GM19099 (cell line): ENCODE measurements around the gene DOCK1.

Experiments
- POLR2A ChIP-seq: IDR thresholded peaks from 3 replicates; pipeline ENCODE4 v1.6.1; 2011; ENCODE audit warnings: low read depth; ENCODE audit not compliant: insufficient read length; ENCODE audit errors: extremely low read depth

Gene DOCK1

DNA sequence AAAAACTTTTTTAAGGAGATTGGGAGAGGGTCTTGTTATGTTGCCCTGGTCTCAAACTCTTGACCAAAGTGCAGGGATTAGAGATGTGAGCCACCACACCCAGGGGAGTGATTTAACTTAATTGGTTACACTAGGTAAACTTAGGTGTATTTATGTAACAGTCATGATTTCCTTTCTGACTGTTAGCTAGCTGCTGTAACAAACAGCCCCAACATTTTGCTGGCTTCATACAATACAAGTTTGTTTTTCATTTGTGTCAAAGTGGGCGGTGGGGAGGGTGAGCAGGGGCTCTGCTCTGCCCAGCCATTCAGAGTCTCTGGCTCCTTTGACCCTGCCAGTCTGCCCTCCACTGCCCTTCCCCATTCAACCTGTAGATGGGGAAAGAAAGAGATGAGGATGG, 9.3 kb downstream of the DOCK1 start:
- no peak for TF ChIP-seq POLR2A

GRCh38 chr10:126917375-126917774, 12.1 kb downstream of the DOCK1 start:
- no peak for TF ChIP-seq POLR2A

GRCh38 chr10:126917975-126918908, 13.0 kb downstream of the DOCK1 start:
- no peak for TF ChIP-seq POLR2A

- TF ChIP-seq POLR2A = no peak
Measured at GRCh38 chr10:126919426-126919825, 14.2 kb downstream of the DOCK1 start.

DNA sequence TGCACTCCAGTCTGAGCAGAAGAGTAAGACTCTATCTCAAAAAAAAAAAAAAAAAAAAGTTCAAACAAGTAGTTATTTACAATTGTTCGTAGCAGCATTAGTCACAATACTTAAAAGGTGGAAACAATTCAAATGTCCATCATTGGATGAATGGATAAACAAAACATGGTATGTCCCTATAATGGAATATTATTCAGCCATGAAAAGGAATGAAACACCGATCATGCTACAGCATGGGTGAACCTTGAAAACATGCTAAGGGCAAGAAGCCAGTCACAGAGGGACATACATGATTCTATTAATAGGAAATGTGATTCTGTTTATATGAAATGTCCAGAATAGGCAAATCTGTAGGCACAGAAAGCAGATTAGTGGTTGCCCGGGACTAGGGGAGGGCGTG, 15.9 kb downstream of the DOCK1 start:
- TF ChIP-seq POLR2A = no peak

DNA sequence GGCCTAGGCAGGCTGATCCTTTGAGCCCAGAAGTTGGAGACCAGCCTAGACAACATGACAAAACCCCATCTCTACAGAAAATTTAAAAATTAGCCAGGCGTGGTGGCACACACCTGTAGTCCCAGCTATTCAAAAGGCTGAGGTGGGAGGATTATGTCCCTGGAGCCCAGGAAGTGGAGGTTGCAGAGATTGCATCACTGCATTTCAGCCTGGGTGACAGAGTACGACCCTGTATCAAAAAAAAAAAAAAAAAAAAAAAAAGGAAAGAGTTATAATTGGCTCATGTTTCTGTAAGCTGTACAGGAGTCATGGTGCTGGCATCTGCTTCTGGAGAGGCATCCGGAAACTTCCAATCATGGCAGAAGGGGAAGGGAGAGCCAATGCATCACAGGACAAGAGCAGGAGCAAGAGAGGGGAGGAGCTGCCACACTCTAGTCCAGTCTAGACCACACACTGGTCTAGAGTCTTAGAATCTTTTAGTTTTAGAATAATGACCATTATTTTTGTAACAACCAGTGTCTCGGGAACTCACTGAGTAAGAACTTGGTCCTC, 16.8 kb downstream of the DOCK1 start:
- no peak for TF ChIP-seq POLR2A

- no peak for TF ChIP-seq POLR2A
Measured at GRCh38 chr10:126924180-126924914, 19.1 kb downstream of the DOCK1 start.

- TF ChIP-seq POLR2A = no peak
Measured at GRCh38 chr10:126924915-126925300, 19.7 kb downstream of the DOCK1 start.

GRCh38 chr10:126926568-126926967, 21.3 kb downstream of the DOCK1 start:
- TF ChIP-seq POLR2A = no peak

DNA sequence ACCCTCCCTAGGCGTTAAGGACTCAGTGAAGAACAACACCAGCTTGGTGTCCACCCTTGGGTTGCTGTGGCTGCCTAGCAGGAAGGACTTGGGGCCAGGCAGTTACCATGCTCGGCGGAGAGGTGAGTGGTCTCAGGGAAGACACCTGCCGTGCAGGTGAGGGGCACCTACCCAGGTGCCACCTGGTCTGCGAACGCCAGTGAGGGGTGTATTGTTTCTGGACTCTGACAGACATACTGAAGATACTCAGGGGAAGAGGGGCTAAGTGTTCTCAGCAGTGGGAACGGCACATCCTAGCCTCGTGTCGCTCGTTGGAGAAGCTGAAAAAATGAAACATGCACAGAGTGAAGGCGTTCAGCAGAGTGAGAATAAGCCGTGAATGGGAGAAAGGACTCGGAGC, 22.6 kb downstream of the DOCK1 start:
- no peak for TF ChIP-seq POLR2A

DNA sequence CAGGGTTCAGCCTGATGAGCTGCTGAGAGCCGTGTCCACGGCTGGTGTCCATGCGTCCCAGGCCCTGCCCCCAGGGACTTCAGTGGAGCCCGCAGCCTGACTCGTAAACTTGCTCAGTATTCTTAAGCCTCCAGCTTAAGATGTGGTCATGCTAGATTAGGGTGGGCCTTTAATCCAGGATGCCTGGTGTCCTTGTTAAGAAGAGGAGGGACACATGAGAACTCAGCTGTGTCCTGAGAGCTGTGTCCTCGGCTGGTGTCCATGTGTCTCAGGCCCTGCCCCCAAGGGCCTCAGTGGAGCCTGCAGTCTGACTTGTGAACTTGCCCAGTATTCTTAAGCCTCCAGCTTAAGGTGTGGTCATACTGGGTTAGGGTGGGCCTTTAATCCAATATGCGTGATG, 23.0 kb downstream of the DOCK1 start:
- no peak for TF ChIP-seq POLR2A

DNA sequence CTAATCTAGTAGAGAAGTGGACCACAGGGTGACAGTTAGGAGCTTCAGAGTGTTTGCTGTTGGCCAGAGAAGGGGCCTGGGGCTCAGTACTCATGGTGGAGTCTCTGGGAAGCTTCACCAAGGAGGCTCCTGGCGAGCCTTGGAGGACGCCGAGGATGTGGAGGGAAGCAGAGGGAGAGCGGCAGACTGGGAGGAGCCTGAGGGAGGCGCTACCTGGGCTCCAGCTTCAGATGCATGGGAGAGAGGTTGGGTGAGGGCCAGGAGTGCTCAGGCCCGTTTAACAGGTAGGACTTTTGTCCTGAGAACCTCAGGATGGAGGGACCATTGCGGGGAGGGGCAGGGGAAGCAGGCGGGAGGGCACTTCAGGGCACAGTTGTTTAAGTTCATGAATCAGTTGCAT, 24.2 kb downstream of the DOCK1 start:
- TF ChIP-seq POLR2A = no peak

GRCh38 chr10:126930131-126930882, 25.1 kb downstream of the DOCK1 start:
- TF ChIP-seq POLR2A = no peak

- TF ChIP-seq POLR2A = no peak
Measured at GRCh38 chr10:126930883-126931503, 25.8 kb downstream of the DOCK1 start.

DNA sequence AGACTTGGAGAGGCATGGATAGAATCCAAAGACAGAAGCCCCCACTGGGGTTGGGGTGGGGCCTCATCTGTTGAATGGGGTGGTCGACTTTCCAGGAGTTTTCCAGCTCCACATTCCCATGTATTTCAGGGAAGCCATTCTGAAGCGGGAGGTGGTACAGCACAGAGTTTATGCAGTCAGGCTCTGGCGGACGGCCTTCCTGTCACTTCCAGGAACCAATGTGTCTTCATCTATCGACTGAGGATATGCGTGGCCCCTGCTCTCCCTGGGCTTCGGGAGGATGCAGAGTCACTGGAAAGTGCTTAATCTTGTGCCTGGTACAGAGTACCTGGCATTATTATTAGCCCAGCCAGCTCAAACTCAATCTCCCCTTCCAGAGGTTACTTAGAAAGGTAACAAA, 26.3 kb downstream of the DOCK1 start:
- no peak for TF ChIP-seq POLR2A

DNA sequence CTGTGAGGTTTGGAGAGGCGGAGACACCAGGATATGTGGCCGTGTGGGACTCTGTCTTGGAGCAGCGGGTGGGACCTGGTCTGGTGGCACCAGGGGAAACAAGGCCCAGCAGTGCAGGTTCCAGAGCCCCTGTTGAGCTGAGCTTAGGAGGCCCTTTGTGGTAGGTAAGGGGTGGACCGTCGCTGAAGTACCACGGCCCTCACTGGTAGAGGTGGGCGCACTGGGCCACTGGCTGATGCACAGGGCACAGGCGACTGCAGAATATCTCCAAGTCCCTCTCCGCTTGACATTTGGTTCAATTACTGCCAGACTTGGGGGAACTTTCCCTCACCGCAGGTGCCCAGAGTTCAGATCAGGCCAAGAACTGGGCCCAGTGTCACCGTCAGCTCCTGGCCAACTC, 27.3 kb downstream of the DOCK1 start:
- TF ChIP-seq POLR2A = no peak
